ENCODE data around the gene TMEM209. TPM values are rescaled to one million over a fixed set of nuclear protein-coding genes. Genes with fewer than 3 reads are reported as not detected.
A peak's percentile ranks its signal among the peaks of the same experiment; 100 is the strongest.
"Not testable (repeated sequence)": the region's sequence is repeated elsewhere in the genome, so short reads cannot be mapped to it uniquely, and the experiment has no call there.

TMEM209 gene
- total RNA-seq, 1 experiment from 2014 or later = 13.1 TPM

GRCh38 chr7:130127404-130127803, 77.8 kb downstream of the TMEM209 start:
- DNase-seq (ENCODE audit: low spot score) = no peak

GRCh38 chr7:130126840-130127239, 78.4 kb downstream of the TMEM209 start:
- not testable (repeated sequence) for DNase-seq (ENCODE audit: low spot score)

DNA sequence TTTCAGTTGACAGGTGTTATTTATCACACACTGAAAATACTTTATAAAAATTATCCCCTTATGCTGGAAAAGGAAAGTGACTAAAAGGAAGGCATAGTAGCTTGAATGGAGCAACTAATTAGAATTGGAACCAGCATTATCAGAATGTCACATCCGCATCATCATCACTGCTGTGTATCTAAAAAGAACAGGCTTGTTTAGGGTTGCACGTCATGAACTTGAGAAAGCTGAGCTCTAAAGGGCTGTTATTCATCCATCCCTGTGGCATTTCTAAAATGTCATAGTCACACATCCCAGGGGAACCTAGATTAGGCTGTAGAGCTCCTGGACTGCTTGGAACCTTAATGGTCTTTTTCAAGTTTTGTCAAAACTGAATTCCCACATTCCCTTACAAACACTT, 80.5 kb downstream of the TMEM209 start:
- no peak for DNase-seq (ENCODE audit: low spot score)

DNA sequence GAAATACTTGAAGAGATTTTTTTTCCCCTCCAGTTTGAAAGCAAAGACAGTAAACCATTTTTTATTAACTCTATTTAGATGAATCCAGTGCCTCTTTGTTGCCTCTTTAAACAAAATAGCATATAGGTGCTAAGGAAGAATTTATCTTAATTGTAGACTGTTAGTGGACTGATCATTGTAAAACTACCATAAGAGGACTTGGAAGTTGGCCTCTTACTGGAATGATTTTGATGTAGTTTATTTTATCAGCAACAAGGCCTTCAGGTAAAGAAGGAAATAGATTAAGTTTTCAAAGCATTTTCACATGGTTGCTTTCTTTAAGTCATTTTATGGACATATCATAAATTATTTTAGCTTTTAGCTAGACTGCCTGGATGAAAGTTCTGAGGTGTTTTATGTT, 81.7 kb downstream of the TMEM209 start:
- no peak for DNase-seq (ENCODE audit: low spot score)

DNA sequence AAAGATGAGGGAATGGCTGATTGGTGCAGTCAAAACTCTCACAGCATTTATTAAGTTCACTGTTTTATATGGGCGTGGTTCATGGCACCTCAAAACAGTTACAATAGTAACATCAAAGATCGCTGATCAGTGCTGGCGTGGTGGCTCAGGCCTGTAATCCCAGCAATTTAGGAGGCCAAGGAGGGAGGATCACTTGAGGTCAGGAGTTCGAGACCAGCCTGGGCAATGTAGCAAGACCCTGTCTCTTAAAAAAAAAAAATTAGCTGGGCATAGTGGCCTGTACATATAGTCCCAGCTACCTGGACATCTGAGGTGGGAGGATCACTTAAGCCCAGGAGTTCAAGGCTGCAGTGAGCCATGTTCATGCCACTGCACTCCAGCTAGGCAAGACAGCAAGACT, 86.4 kb downstream of the TMEM209 start:
- DNase-seq (ENCODE audit: low spot score) = no peak

DNA sequence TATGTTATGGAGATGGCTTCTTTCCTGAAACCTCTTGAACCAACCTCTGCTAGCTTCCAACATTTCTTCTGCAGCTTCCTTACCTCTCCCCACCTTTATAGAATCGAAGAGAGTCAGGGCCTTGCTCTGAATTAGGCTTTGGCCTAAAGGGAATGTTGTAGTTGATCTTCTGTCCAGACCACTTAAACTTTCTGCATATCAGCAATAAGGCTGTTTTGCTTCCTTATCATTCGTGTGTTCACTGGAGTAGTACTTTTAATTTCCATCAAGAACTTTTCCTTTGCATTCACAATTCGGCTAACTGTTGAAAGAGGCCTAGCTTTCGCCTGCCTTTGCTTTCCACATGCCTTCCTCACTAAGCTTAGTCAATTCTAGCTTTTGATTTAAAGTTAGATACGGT, 86.9 kb downstream of the TMEM209 start:
- no peak for DNase-seq (ENCODE audit: low spot score)

GRCh38 chr7:130114776-130115175, 90.4 kb downstream of the TMEM209 start:
- DNase-seq (ENCODE audit: low spot score) = peak; percentile 31

Other genes with a start within 250 kb of the TMEM209 start
- 13.7 and 19.9 TPM in 2 replicates for gene ZC3HC1, start 154.0 kb downstream of the TMEM209 start, total RNA-seq (2014; rRNA removed; shearing (Covaris generic))
- 10.9 and 22.6 TPM in 2 replicates for gene KLHDC10, start 134.9 kb downstream of the TMEM209 start, total RNA-seq (2014; rRNA removed; shearing (Covaris generic))
- not detected in 2 replicates for gene SSMEM1, start 2.5 kb upstream of the TMEM209 start, total RNA-seq (2014; rRNA removed; shearing (Covaris generic))
- gene CPA2, start 61.5 kb upstream of the TMEM209 start, total RNA-seq (2014; rRNA removed; shearing (Covaris generic)) = not detected in 2 replicates
- gene CPA4, start 87.8 kb upstream of the TMEM209 start, total RNA-seq (2014; rRNA removed; shearing (Covaris generic)) = not detected in 2 replicates
- not detected in 2 replicates for gene CPA5, start 139.4 kb upstream of the TMEM209 start, total RNA-seq (2014; rRNA removed; shearing (Covaris generic))
- not detected in 2 replicates for gene CPA1, start 175.1 kb upstream of the TMEM209 start, total RNA-seq (2014; rRNA removed; shearing (Covaris generic))
- 5.5 and 8.6 TPM in 2 replicates for gene CEP41, start 235.6 kb upstream of the TMEM209 start, total RNA-seq (2014; rRNA removed; shearing (Covaris generic))